ENCODE data around the gene MYO1D.

The MYO1D gene

DNA sequence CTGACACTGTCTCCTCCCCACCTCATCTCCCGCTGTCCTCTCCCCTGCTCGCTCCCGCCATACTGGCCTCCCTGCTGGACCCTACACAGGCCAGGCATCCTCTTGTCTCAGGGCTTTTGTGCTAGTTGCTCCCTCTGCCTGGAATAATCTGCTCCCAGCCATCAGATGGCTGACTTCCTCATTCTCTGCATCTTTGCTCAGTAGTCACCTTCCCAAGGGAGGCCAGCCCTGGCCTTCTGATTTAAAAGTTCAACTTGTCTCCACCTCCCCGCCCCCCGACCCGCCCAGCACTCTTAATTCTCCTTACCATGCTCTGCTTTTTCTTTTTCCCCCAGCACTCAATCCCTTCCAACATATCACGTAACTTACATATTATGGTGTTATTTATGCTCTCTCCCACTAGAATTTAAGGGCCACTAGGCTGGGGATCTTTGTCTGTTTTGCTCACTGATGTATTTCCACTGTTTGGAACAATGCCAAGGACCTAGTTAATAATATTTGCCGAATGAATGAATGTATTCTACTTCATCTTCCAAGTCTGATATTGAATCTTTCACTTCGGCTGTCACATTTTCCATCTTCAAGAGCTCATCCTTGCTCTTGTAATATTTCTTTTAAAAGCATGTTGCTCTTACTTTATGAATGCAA lies 211.9 kb downstream of the MYO1D start:
- TF ChIP-seq, protein P1, sequence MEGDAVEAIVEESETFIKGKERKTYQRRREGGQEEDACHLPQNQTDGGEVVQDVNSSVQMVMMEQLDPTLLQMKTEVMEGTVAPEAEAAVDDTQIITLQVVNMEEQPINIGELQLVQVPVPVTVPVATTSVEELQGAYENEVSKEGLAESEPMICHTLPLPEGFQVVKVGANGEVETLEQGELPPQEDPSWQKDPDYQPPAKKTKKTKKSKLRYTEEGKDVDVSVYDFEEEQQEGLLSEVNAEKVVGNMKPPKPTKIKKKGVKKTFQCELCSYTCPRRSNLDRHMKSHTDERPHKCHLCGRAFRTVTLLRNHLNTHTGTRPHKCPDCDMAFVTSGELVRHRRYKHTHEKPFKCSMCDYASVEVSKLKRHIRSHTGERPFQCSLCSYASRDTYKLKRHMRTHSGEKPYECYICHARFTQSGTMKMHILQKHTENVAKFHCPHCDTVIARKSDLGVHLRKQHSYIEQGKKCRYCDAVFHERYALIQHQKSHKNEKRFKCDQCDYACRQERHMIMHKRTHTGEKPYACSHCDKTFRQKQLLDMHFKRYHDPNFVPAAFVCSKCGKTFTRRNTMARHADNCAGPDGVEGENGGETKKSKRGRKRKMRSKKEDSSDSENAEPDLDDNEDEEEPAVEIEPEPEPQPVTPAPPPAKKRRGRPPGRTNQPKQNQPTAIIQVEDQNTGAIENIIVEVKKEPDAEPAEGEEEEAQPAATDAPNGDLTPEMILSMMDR (conservative IDR thresholded peaks at IDR 0.05; ENCODE audit: low read depth, low read length) = no peak
- DNase-seq (ENCODE audit: low read depth) = no peak
- no peak overlapping the region for H3K4me3 ChIP-seq (ENCODE audit: low read length)

DNA sequence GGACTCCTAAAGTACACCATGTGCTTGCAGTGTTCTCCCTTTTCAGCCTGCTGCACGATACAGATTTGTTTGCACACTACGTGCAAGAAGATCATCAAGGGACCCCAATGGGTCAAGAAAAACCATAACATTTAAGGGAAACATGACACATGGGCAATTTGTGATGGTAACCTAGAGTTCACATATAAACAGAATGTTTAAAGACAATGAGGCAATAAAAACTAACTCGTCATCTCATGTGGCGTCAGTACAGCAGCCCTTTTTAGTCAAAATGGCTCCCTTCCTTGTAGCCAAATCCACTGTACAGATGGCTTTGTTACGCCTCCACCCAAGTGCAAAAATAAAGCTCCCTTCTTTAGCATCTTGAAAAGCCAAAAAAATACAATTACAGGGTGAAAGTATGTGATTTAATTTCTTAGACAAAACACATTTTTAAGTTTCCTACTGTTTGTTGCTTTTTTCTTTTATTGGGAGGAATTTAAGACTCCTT lies 216.4 kb downstream of the MYO1D start:
- TF ChIP-seq, protein P1 (conservative IDR thresholded peaks at IDR 0.05; ENCODE audit: low read depth, low read length) = no peak
- DNase-seq (ENCODE audit: low read depth) = no peak
- H3K4me3 ChIP-seq (ENCODE audit: low read length) = no peak overlapping the region

DNA sequence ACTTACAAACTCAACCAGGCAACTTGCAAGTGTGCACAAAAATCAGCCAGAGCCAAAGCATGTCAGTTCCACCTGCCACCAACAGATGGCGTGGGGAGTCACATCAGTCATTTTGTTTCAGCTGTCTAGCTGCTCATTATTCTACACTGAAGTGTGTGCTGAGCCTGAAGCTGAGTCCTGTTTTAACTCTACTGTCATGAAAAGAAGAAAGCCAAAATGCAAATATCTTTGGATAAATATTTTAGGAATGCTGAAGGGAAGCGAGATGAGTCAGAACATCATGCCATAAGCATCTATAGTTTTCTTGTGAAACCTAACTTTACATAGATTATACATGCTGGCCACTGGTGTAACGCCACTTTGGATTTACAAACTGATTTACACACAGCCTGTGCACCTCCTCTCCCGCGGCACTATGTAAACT lies 217.5 kb downstream of the MYO1D start:
- H3K4me3 ChIP-seq (ENCODE audit: low read length) = no peak overlapping the region
- peak; percentile 33 for DNase-seq (ENCODE audit: low read depth)
- TF ChIP-seq, protein P1 (conservative IDR thresholded peaks at IDR 0.05; ENCODE audit: low read depth, low read length) = peak; percentile 95

DNA sequence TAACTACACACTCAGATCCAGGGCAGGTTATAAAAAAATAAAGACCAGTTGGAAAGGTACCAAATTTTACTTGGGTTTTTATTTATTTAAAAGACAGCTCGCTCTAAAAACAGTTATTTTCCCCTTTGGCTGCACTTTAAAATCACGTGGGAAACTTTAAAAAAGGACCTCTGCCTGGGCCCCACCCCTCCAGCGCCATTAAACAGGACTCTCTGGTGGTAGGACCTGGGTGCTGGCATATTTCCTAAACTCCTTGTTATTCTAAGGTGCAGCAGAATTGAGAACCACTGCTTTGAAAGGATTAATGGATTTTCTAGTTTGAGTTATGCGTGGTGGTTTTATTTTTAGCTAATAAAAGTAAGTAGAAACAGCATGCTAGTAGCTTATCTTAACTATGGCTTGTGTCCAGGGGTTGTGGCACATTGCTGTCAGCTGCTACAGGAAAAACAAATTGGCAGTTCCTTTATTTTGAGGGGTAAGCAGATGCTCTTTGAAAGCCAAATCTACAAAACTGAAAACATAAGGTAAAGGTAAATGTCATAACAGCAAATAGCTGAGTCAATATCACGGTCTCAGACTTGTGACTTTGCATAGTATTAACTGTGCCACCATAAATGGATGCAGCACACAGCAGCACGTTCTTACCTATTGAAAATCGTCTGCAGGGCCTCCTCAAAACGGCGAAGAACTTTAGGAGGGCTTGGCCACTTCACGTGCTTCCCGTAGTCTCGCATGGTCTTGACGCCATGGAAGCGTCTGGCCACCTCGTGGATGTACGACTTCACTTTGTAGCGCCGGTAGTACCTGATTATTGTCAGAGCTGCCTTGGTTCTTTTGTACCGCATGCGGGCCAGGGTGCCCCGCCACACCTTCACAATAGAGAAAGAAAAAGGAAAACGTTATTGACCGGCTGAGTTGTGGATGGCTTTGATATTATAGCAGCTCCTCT lies 218.2 kb downstream of the MYO1D start:
- DNase-seq (ENCODE audit: low read depth) = peak; percentile 65
- TF ChIP-seq, protein P1 (conservative IDR thresholded peaks at IDR 0.05; ENCODE audit: low read depth, low read length) = no peak
- no peak overlapping the region for H3K4me3 ChIP-seq (ENCODE audit: low read length)

DNA sequence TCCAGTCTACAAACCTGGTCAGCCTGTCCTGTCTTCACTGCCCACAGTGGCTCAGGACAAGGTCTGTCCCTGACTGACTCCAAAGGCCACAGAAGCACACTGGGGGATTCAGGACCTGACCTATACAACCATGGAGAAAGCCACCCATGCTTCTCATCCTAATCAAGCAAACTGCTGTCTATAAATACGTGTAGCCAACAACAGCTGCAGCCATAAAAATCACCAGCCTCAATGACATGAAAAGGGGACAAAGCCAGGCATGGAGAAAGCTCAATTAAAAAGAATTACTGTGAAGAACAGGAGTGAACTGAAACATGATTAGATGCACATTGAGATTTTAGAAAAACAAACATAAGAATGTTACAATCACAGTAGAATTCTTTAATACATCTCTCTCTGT lies 220.0 kb downstream of the MYO1D start:
- DNase-seq (ENCODE audit: low read depth) = no peak
- TF ChIP-seq, protein P1 (conservative IDR thresholded peaks at IDR 0.05; ENCODE audit: low read depth, low read length) = no peak
- H3K4me3 ChIP-seq (ENCODE audit: low read length) = no peak overlapping the region

DNA sequence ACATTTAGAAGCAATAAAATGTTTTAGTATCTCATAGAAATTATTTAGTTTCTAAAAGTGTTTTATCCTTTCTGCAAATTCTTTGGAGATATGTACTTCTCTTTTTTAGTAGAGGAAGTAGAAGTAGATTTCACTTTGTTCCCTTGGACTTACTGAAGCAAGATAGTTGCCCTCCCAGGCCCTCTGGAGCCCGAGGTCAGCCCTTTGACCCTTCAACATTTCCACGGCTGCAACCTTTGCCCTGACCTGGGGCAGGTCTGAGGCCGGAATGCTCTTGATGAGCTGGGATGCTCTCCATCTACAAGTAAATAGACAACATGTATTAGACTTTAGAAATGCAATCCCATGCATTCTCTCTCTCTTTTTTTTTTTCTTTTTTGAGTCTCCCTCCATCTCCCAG lies 222.6 kb downstream of the MYO1D start:
- no peak for DNase-seq (ENCODE audit: low read depth)
- TF ChIP-seq, protein P1 (conservative IDR thresholded peaks at IDR 0.05; ENCODE audit: low read depth, low read length) = no peak
- H3K4me3 ChIP-seq (ENCODE audit: low read length) = no peak overlapping the region
